HepG2 (cell line): Measurements from ENCODE around the gene UACA. TPM values are rescaled to one million over a fixed set of nuclear protein-coding genes. Genes with fewer than 3 reads are reported as not detected.

Experiments used
- ATAC-seq: fragments of 200-7000 bp; cut with Tn5 transposase; 3 replicates; pipeline ENCODE4 v1.9.1; 2020; ENCODE audit warnings: mild to moderate bottlenecking, moderate library complexity
- BruUV-seq: library from RNA; stranded (reverse); fragments of 400-500 nt; replicated peaks from 2 replicates; lab custom pipeline; 2021; lab: Mats Ljungman, UMichigan
- CTCF ChIA-PET: fragments of 300-600 bp; formaldehyde crosslinking; extraction: SDS; loops from one replicate; lab custom pipeline; 2021; ENCODE audit warnings: low total read pairs, inconsistent platforms, low intra/inter-chr PET ratio; lab: Yijun Ruan, JAX
- POLR2A ChIA-PET: fragments of 350-600 bp; sonication (Branson Sonifier 250); formaldehyde crosslinking; loops from one replicate; lab custom pipeline; 2020; ENCODE audit warnings: antibody characterized with exemption, inconsistent platforms; lab: Yijun Ruan, JAX
- DNase-seq: peaks from one replicate; pipeline ENCODE4 v3.0.0-alpha.2; 2015; ENCODE audit warnings: low spot score
- FAIRE-seq: peaks from 3 replicates; lab custom pipeline; 2011; peaks lifted over from hg19 to GRCh38; lab: Jason Lieb, UNC
- H2AFZ ChIP-seq: one replicate; pipeline ENCODE4 v1.6.1; 2011; ENCODE audit warnings: low read length, inconsistent platforms
- H3K27ac ChIP-seq: fragments of 300-600 bp; 3 replicates; pipeline ENCODE4 v1.8.0; 2011; ENCODE audit warnings: mixed run types, mild to moderate bottlenecking, mixed read lengths, low read length, inconsistent platforms; ENCODE audit not compliant: insufficient read depth; ENCODE audit errors: extremely low read length
- H3K27me3 ChIP-seq, 2 experiments: fragments of 200-600 bp in 1 of 2; 2 replicates in 1 of 2; 3 replicates in 1 of 2; pipeline versions ENCODE4 v1.6.0 to v1.8.0; 2011; ENCODE audit warnings: low read length in 2 of 2, mild to moderate bottlenecking in 2 of 2, moderate library complexity in 2 of 2, inconsistent platforms in 1 of 2; ENCODE audit not compliant: insufficient read depth in 2 of 2, control insufficient read depth in 1 of 2
- H3K36me3 ChIP-seq, 2 experiments: fragments of 200-600 bp in 1 of 2; replicated peaks in 1 of 2; 2 replicates in 1 of 2; 3 replicates in 1 of 2; pipeline versions ENCODE4 v1.5.1 to v1.8.0; 2011; ENCODE audit warnings: low read length in 2 of 2, inconsistent platforms in 1 of 2; ENCODE audit not compliant: insufficient read depth in 2 of 2, control insufficient read depth in 1 of 2
- H3K4me1 ChIP-seq: 2 replicates; pipeline ENCODE4 v1.5.1; 2012; ENCODE audit warnings: low read length, inconsistent platforms; ENCODE audit not compliant: insufficient read depth
- H3K4me2 ChIP-seq: 2 replicates; pipeline ENCODE4 v1.6.0; 2011; ENCODE audit warnings: low read depth, low read length, inconsistent platforms
- H3K4me3 ChIP-seq, 3 experiments: fragments of 200-600 bp in 1 of 3; sonication (generic), shearing (Covaris generic) in 1 of 3; replicated peaks in 1 of 3; 2 replicates each; pipeline ENCODE4 v1.5.1; 2011 to 2016; ENCODE audit warnings: low read length in 3 of 3, inconsistent platforms in 2 of 3, low read depth in 2 of 3, mild to moderate bottlenecking in 2 of 3, control low read depth in 1 of 3, mixed read lengths in 1 of 3; ENCODE audit not compliant: insufficient read depth in 1 of 3
- H3K79me2 ChIP-seq: one replicate; pipeline ENCODE4 v1.6.1; 2011; ENCODE audit warnings: low read length, inconsistent platforms; ENCODE audit not compliant: insufficient read depth
- H3K9ac ChIP-seq: 2 replicates; pipeline ENCODE4 v1.6.0; 2011; ENCODE audit warnings: mild to moderate bottlenecking, low read depth, low read length, inconsistent platforms; ENCODE audit not compliant: insufficient read depth
- H3K9me3 ChIP-seq: 2 replicates; pipeline ENCODE4 v1.5.1; 2012; ENCODE audit warnings: mild to moderate bottlenecking, low read length
- H4K20me1 ChIP-seq: 2 replicates; pipeline ENCODE4 v1.6.0; 2011; ENCODE audit warnings: inconsistent platforms, mild to moderate bottlenecking, low read length, moderate library complexity; ENCODE audit not compliant: insufficient read depth
- CHCHD3 ChIP-seq: sonication (generic); formaldehyde crosslinking; IDR thresholded peaks from 2 replicates; pipeline ENCODE4 v1.8.0; 2022; ENCODE audit warnings: mild to moderate bottlenecking, missing genetic modification reagents, moderate library complexity
- ESRRA ChIP-seq: sonication (generic); formaldehyde crosslinking; IDR thresholded peaks from 2 replicates; pipeline ENCODE4 v1.5.1; 2020; ENCODE audit warnings: mild to moderate bottlenecking, low read depth, missing genetic modification reagents
- GMEB1 ChIP-seq: sonication (generic); formaldehyde crosslinking; IDR thresholded peaks from 2 replicates; pipeline ENCODE4 v1.5.1; 2020; ENCODE audit warnings: missing genetic modification reagents, mild to moderate bottlenecking, borderline replicate concordance
- IKZF1 ChIP-seq: fragments of 450-650 bp; IDR thresholded peaks from 2 replicates; pipeline ENCODE4 v1.7.1; 2016
- PITX1 ChIP-seq: sonication (generic); formaldehyde crosslinking; IDR thresholded peaks from 2 replicates; pipeline ENCODE4 v1.5.1; 2020; ENCODE audit warnings: mild to moderate bottlenecking, missing genetic modification reagents
- SMAD1 ChIP-seq: sonication (generic); formaldehyde crosslinking; IDR thresholded peaks from 2 replicates; pipeline ENCODE4 v1.4.0; 2020; ENCODE audit warnings: missing genetic modification reagents, low read depth, mild to moderate bottlenecking, borderline replicate concordance
- ZNF441 ChIP-seq: sonication (generic); formaldehyde crosslinking; IDR thresholded peaks from 2 replicates; pipeline ENCODE4 v1.7.0; 2021; ENCODE audit warnings: missing genetic modification reagents, borderline replicate concordance
- ZNF761 ChIP-seq: sonication (generic); formaldehyde crosslinking; conservative IDR thresholded peaks from 2 replicates; pipeline ENCODE4 v1.4.0; 2020; ENCODE audit warnings: mild to moderate bottlenecking, missing genetic modification reagents
- ZNF773 ChIP-seq: sonication (generic); formaldehyde crosslinking; IDR thresholded peaks from 2 replicates; pipeline ENCODE4 v1.4.0; 2020; ENCODE audit warnings: missing genetic modification reagents, borderline replicate concordance
- ZNF775 ChIP-seq: sonication (generic); formaldehyde crosslinking; IDR thresholded peaks from 2 replicates; pipeline ENCODE4 v1.4.0; 2020; ENCODE audit warnings: missing genetic modification reagents, mild to moderate bottlenecking, moderate library complexity, borderline replicate concordance
- WGBS: methylation state at CpG from one replicate; pipeline ENCODE4 v1.1.6; 2017; ENCODE audit warnings: low lambda C conversion rate; 5-methylcytosine and 5-hydroxymethylcytosine counted together
- in situ Hi-C: cut with HindIII; loops from 2 replicates; pipeline ENCODE4 v1.10.0; 2017; ENCODE audit warnings: low pct_unique_long_range_greater_than_20kb; ENCODE audit not compliant: extremely low pct_ligation_motif_present
- intact Hi-C: fragments of 100-400 bp; cut with micrococcal nuclease; formaldehyde crosslinking; loops from one replicate; pipeline ENCODE4 v1.10.0; 2022; ENCODE audit not compliant: unreplicated experiment
- polyA plus RNA-seq, 8 experiments: library from polyadenylated mRNA; depleted of rRNA in 3 of 8; stranded (reverse) in 7 of 8; unstranded in 1 of 8; fragments of >200 nt; fragmentation: Illumina TruSeq in 4 of 8; extraction: Trizol in 4 of 8; gene quantifications; 2 replicates each; pipeline versions ENCODE4 v1.2.1 to v1.2.3, GENCODE V29; 2011 to 2016; ENCODE audit warnings: low read depth in 4 of 8, missing spikeins in 1 of 8, mixed read lengths in 1 of 8; ENCODE audit not compliant: insufficient read depth in 1 of 8
- total RNA-seq, 5 experiments: library from RNA; depleted of rRNA; stranded (reverse); fragments of >200 nt; fragmentation: Illumina TruSeq; extraction: Trizol; gene quantifications; 2 replicates each; pipeline ENCODE4 v1.2.3, GENCODE V29; 2016; ENCODE audit warnings: low read depth in 1 of 5

Gene UACA
- total and polyA plus RNA-seq, 2 of the 13 experiments (the other 11 are each of a cell fraction or from before 2014, with no cell fraction given), result 17.8 to 39.2 TPM

- POLR2A ChIA-PET, result no interaction called here
- TF ChIP-seq IKZF1, result no peak
- no peak for TF ChIP-seq SMAD1 (CRISPR knock-in tag)
- no peak for TF ChIP-seq ZNF775
- TF ChIP-seq GMEB1 (CRISPR knock-in tag), result no peak
- no peak for TF ChIP-seq ZNF773 (CRISPR knock-in tag)
- no peak for TF ChIP-seq PITX1 (CRISPR knock-in tag)
- no peak for TF ChIP-seq ESRRA (CRISPR knock-in tag)
- TF ChIP-seq ZNF441 (CRISPR knock-in tag), result no peak
- TF ChIP-seq CHCHD3, result no peak
- no peak for TF ChIP-seq ZNF761 (CRISPR knock-in tag)
- H3K27ac ChIP-seq, result no peak overlapping the region
- no peak overlapping the region for H3K4me3 ChIP-seq
- H3K9ac ChIP-seq, result no peak overlapping the region
- 35% methylated on average over 3 of the region's 3 CpGs for WGBS
- H2AFZ ChIP-seq, result no peak overlapping the region
- CTCF ChIA-PET, result no interaction called here
- H3K4me1 ChIP-seq, result peaks cover 15% of the 10 kb centered on the region
- H3K4me2 ChIP-seq, result no peak overlapping the region
- FAIRE-seq (no peak), ATAC-seq (no peak), DNase-seq (no peak)
- no peaks in the 10 kb centered on the region for H3K9me3 ChIP-seq
- H3K79me2 ChIP-seq, result no peaks in the 10 kb centered on the region
- H3K36me3 ChIP-seq, result no peaks in the 10 kb centered on the region
- H4K20me1 ChIP-seq, result no peaks in the 10 kb centered on the region
- in situ Hi-C loops, result no loop called here
- H3K27me3 ChIP-seq, result peaks cover 0 to 6% of the 10 kb centered on the region in 2 experiments; a peak in 1 of 5 replicates
- no TSS peak for BruUV-seq
- intact Hi-C loops, result no loop called here
Measured at GRCh38 chr15:70772402-70772801, 9.0 kb upstream of the UACA start.
